ENCODE measurements around the gene NATD1. TPM values are rescaled to one million over a fixed set of nuclear protein-coding genes. Genes with fewer than 3 reads are reported as not detected.

The NATD1 gene
- total and polyA plus RNA-seq, 2 of the 8 experiments (the other 6 are each of a cell fraction or from before 2014, with no cell fraction given): 5.4 to 8.4 TPM

- TF ChIP-seq MAX (IDR thresholded peaks at IDR 0.05) (no peak), CHD7 (IDR thresholded peaks at IDR 0.05; ENCODE audit: insufficient replicate concordance, low read length) (no peak), HDAC2 (IDR thresholded peaks at IDR 0.05; ENCODE audit: borderline replicate concordance in 1 of 2, low read depth in 2 of 2, low read length in 2 of 2) (no peak), BCL11A (IDR thresholded peaks at IDR 0.05; ENCODE audit: low read depth in 2 of 2, low read length in 2 of 2) (no peak), SAP30 (IDR thresholded peaks at IDR 0.05; ENCODE audit: insufficient read depth, insufficient replicate concordance, low read length) (no peak), KDM5A (IDR thresholded peaks at IDR 0.05; ENCODE audit: low read length) (no peak), CHD1 (IDR thresholded peaks at IDR 0.05; ENCODE audit: low read depth, low read length) (no peak), SIRT6 (IDR thresholded peaks at IDR 0.05; ENCODE audit: low read length) (no peak), E2F6 (IDR thresholded peaks at IDR 0.05) (no peak), CBX8 (IDR thresholded peaks at IDR 0.05; ENCODE audit: borderline replicate concordance, low read depth, low read length) (no peak)
Measured at GRCh38 chr17:21299981-21300600, 46.9 kb upstream of the NATD1 start (continued).
